Fibroblast of villous mesenchyme (primary cell): Measurements from ENCODE around the gene RGS2. TPM values are rescaled to one million over a fixed set of nuclear protein-coding genes. Genes with fewer than 3 reads are reported as not detected.

Experiments
- DNase-seq: peaks from one replicate; pipeline ENCODE4 v3.0.0-alpha.2; 2010; ENCODE audit warnings: low read depth
- H3K4me3 ChIP-seq: 2 replicates; pipeline ENCODE4 v1.5.1; 2011; ENCODE audit warnings: low read depth, mild to moderate bottlenecking, low read length
- total RNA-seq: library from RNA; depleted of rRNA; stranded (reverse); fragments of >200 nt; gene quantifications from 2 replicates; pipeline ENCODE4 v1.2.3, GENCODE V29; 2012
- TF ChIP-seq, protein P1 (sequence below): IDR thresholded peaks from 2 replicates; pipeline ENCODE4 v1.5.1; 2012; ENCODE audit warnings: low read depth, mild to moderate bottlenecking, low read length; ENCODE audit not compliant: insufficient read depth

Gene RGS2
- total RNA-seq, 1 donor = 25.9 TPM

DNA sequence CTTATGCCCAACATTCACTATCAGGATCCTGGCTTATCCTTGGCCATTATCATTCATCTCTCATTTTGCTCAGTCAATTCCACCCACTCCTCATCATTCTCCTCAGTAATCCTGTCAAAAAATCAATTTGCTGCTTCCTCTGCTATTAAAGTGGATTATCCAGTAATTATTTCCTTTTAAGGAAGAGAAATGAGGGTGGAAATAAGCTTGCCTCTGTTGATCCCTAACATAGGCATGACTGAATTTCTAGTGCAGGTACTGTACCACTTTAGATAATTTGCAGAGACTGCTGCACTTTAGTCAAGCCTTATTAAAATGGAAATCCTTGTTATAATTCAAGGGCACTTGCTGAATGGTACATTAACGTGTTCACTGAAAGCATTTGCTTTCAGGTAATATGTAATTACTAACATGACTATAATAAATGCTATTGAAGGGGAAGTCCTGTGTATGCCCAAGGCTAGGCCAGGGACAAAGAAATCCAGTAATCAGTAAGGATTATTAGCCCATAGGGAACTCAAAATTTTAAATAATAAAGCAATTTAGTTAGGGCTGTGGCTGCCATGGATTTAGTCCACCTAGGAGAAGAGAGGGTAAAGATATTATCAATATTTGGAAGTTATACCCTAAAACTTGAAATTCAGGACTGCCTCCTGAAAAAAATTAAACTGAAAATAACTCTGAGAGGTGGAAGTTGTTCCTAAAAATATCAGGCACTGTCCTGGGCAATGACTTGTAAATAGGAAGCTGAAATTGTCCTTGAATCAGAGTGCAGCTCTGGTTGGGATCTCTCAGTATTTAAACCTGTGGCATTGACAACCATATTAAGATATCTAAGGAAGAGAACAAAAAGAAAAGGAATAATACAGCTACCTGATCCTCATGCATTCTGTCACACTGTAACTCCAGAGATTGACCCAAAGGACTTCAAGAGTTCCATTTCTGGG is 43.4 kb downstream of the RGS2 start:
- no peak for DNase-seq
- H3K4me3 ChIP-seq = no peak overlapping the region
- TF ChIP-seq, protein P1, sequence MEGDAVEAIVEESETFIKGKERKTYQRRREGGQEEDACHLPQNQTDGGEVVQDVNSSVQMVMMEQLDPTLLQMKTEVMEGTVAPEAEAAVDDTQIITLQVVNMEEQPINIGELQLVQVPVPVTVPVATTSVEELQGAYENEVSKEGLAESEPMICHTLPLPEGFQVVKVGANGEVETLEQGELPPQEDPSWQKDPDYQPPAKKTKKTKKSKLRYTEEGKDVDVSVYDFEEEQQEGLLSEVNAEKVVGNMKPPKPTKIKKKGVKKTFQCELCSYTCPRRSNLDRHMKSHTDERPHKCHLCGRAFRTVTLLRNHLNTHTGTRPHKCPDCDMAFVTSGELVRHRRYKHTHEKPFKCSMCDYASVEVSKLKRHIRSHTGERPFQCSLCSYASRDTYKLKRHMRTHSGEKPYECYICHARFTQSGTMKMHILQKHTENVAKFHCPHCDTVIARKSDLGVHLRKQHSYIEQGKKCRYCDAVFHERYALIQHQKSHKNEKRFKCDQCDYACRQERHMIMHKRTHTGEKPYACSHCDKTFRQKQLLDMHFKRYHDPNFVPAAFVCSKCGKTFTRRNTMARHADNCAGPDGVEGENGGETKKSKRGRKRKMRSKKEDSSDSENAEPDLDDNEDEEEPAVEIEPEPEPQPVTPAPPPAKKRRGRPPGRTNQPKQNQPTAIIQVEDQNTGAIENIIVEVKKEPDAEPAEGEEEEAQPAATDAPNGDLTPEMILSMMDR = no peak

DNA sequence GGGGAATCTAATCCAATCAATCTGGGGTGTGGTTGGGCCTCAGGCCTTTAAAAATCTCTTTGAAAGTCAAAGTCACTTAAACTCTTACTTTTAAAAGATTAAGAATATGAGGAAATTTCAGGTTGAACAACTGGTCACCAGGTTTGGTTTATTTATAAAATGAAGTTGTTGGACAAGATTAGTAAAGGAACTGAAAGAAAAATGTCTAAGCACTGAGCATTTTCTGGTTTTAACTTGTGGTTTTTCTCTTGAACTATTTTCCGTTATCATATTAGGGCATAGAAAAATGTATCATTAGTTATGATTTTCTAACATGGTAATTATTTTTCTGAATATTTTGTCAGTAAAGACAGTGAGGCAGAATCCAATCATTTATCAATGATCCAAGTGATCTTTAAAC is 49.6 kb downstream of the RGS2 start:
- TF ChIP-seq, protein P1 = no peak
- DNase-seq = no peak
- H3K4me3 ChIP-seq = no peak overlapping the region

DNA sequence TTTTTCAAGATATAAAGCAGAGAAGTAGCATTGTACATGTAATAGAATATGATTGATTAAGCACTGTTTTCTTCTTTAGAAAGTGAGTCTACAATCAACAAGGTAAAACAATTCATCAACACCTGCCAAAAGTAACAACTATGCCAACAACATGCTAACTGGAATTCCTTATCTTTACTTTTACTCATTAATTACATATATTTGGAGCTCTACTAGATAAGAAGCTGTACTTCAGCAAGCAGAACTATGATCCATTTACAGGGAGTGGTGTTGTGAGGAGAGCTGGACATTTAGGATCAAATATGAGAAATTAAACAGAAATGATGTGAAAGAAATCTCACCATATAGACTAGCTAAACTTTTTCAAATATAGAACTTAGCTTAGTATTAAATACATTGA is 51.0 kb downstream of the RGS2 start:
- TF ChIP-seq, protein P1 = no peak
- no peak for DNase-seq
- H3K4me3 ChIP-seq = no peak overlapping the region

DNA sequence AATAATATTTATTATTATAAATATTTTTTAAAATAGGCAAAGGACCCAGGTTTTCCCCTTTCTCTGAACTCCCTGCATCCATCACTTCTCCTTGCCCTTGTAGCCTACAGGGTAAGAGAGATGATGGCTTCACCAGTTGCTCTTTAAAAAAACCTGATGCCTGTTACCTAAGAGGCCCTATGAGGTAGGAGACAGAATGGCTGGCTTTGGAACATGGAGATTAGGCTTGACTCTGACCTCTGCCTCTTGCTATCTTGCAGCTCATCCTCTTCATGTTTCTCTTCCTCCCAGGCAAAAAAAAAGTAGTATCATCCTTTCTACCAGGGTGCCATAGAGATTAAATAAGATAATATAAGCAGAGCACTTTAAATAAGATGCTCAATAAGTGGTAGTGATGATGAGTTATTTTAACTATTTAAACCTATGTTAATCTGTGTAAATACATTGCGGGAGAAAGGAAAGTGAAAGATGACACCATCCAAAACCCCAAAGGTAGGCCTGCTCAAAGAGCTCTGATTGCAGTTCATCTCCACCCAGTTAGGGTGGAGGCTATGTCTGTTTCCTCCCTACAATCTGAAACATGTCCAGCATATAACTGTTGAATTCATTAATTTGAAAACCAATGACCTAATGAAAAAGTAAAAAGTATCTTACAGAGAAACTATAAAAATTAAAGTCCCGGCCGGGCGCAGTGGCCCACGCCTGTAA is 51.8 kb downstream of the RGS2 start:
- H3K4me3 ChIP-seq = no peak overlapping the region
- TF ChIP-seq, protein P1 = no peak
- DNase-seq = no peak

DNA sequence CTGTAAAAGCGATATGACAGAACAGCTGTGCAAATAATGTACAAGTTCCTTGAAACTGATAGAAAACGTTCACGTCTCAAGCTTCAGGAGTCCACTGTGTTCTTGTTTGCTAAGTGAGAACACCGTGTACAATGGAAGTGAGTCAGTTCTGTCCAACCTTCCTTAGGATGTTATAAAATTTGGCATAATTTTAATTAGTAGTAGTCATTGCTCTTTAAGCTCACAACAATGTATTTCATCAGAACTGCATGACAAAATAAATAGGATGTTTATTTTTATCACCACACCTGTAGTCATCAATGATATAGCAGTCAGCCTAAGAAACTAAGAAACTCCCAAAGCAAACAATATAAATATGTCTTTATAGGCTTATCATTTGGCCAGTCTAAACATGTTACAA is 53.0 kb downstream of the RGS2 start:
- TF ChIP-seq, protein P1 = no peak
- no peak overlapping the region for H3K4me3 ChIP-seq

More for the DNA sequence above, 53.0 kb downstream of the RGS2 start:
- DNase-seq = no peak

Other genes with a start within 250 kb of the RGS2 start
- 0.32 TPM in 1 of 2 replicates, not detected in the other for gene RGS1, start 233.3 kb upstream of the RGS2 start, total RNA-seq
- not detected in 2 replicates for gene RGS13, start 172.9 kb upstream of the RGS2 start, total RNA-seq